Mesendoderm (in vitro differentiated cells): ENCODE results near the gene HOXA7.
A peak's percentile ranks its signal among the peaks of the same experiment; 100 is the strongest.

Experiments
- DNase-seq: peaks from one replicate; pipeline ENCODE4 v3.0.0; 2013
- H2AK5ac ChIP-seq: 2 replicates; pipeline ENCODE4 v1.6.1; 2013; ENCODE audit warnings: low read length, inconsistent platforms
- H2BK120ac ChIP-seq: 2 replicates; pipeline ENCODE4 v1.6.1; 2013; ENCODE audit warnings: low read depth, mild to moderate bottlenecking, low read length, moderate library complexity, mixed read lengths
- H2BK15ac ChIP-seq: replicated peaks from 2 replicates; pipeline ENCODE4 v1.6.1; 2013; ENCODE audit warnings: low read depth, mild to moderate bottlenecking, moderate library complexity
- H2BK5ac ChIP-seq: 2 replicates; pipeline ENCODE4 v1.6.1; 2013; ENCODE audit warnings: low read length, inconsistent platforms
- H3K18ac ChIP-seq: 2 replicates; pipeline ENCODE4 v1.6.1; 2013; ENCODE audit warnings: mild to moderate bottlenecking, low read length, mixed read lengths
- H3K23ac ChIP-seq: one replicate; pipeline ENCODE4 v1.6.1; 2013; ENCODE audit warnings: low read length
- H3K27ac ChIP-seq: 2 replicates; pipeline ENCODE4 v1.5.1; 2013; ENCODE audit warnings: low read depth, mild to moderate bottlenecking, inconsistent platforms, low read length, moderate library complexity
- H3K27me3 ChIP-seq: 2 replicates; pipeline ENCODE4 v1.6.1; 2013; ENCODE audit warnings: low read length, control low read depth, mild to moderate bottlenecking, inconsistent platforms; ENCODE audit not compliant: insufficient read depth, poor library complexity
- H3K36me3 ChIP-seq: 2 replicates; pipeline ENCODE4 v1.6.1; 2013; ENCODE audit warnings: low read length, inconsistent platforms; ENCODE audit not compliant: control insufficient read depth, insufficient read depth
- H3K4ac ChIP-seq: one replicate; pipeline ENCODE4 v1.6.1; 2013; ENCODE audit warnings: low read depth, mild to moderate bottlenecking, low read length, moderate library complexity
- H3K4me1 ChIP-seq: 2 replicates; pipeline ENCODE4 v1.6.1; 2013; ENCODE audit warnings: low read depth, low read length, inconsistent platforms; ENCODE audit not compliant: control insufficient read depth
- H3K4me2 ChIP-seq: 2 replicates; pipeline ENCODE4 v1.6.1; 2013; ENCODE audit warnings: low read length
- H3K4me3 ChIP-seq: 2 replicates; pipeline ENCODE4 v1.5.1; 2013; ENCODE audit warnings: mild to moderate bottlenecking, low read length
- H3K56ac ChIP-seq: one replicate; pipeline ENCODE4 v1.6.1; 2013; ENCODE audit warnings: low read length
- H3K79me1 ChIP-seq: 2 replicates; pipeline ENCODE4 v1.6.1; 2013; ENCODE audit warnings: low read length, inconsistent platforms
- H3K79me2 ChIP-seq: 2 replicates; pipeline ENCODE4 v1.6.1; 2013; ENCODE audit warnings: mild to moderate bottlenecking, low read length; ENCODE audit not compliant: control insufficient read depth, insufficient read depth
- H3K9ac ChIP-seq: 2 replicates; pipeline ENCODE4 v1.6.1; 2013; ENCODE audit warnings: low read length, inconsistent platforms
- H4K5ac ChIP-seq: one replicate; pipeline ENCODE4 v1.6.1; 2013; ENCODE audit warnings: low read length
- H4K8ac ChIP-seq: one replicate; pipeline ENCODE4 v1.6.1; 2013; ENCODE audit warnings: low read depth, mild to moderate bottlenecking, control low read depth, low read length, moderate library complexity
- WGBS: extraction: QIAGEN DNeasy Blood & Tissue Kit; methylation state at CpG from one replicate; pipeline ENCODE4 v1.1.7; 2013; ENCODE audit warnings: low lambda C conversion rate, missing lambda C conversion rate; ENCODE audit not compliant: insufficient coverage; ENCODE audit errors: extremely low coverage; 5-methylcytosine and 5-hydroxymethylcytosine counted together

HOXA7 gene

DNA sequence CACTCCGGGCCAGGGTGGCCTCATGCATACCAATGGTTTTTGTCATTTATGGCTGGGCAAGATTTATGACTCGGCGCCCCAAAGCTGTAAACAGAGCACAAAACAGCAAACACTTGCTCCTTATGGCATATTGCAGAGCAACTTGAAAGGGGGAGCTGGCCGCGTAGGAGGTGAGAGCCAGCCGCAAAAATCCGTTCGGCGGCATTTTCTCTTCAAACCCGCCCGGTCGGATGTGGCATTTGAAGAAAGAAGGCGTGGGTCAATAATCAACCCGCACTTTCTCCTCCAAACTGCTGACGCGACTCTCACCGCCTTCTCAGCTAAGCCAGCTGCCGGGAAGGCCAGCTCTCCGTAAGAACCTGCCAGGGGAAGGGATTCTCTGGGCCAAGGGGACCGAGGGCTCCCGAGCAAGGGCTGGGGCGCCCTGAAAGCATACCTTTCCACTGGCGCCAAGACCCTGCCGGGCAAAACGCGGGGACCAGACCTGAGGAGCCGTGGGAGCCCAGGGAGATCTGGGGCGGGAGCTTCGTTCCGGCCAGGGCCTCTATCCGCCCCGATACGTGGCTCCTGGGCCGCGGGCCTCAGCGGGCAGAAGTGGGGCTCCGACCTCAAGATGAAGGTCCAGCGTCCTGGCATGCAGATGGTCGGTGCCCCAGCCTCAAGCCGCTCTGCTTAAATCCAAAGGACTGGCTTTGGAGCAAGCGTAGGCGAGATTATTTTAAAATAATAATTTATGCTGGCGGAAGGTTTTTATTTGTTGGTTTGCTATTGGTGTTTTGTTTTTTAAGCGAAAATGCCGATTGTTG is 41.1 kb downstream of the HOXA7 start:
- H2BK15ac ChIP-seq = no peak overlapping the region
- no peak overlapping the region for H3K27ac ChIP-seq
- no peaks in the 10 kb centered on the region for H3K79me1 ChIP-seq
- peaks cover 86% of the 10 kb centered on the region for H3K27me3 ChIP-seq
- H2BK120ac ChIP-seq = no peak overlapping the region
- H3K36me3 ChIP-seq = no peaks in the 10 kb centered on the region
- H3K18ac ChIP-seq = no peak overlapping the region
- no peak overlapping the region for H3K23ac ChIP-seq
- no peak overlapping the region for H4K5ac ChIP-seq
- H3K4ac ChIP-seq = no peak overlapping the region
- H3K79me2 ChIP-seq = no peaks in the 10 kb centered on the region
- H3K4me3 ChIP-seq = no peak overlapping the region
- no peak overlapping the region for H3K56ac ChIP-seq
- peak; percentile 64 for DNase-seq
- H3K9ac ChIP-seq = no peak overlapping the region
- no peak overlapping the region for H3K4me2 ChIP-seq
- H2AK5ac ChIP-seq = no peak overlapping the region
- no peaks in the 10 kb centered on the region for H3K4me1 ChIP-seq
- no peak overlapping the region for H4K8ac ChIP-seq
- WGBS = no CpG with 5 or more reads among the region's 45 CpGs
- no peak overlapping the region for H2BK5ac ChIP-seq

DNA sequence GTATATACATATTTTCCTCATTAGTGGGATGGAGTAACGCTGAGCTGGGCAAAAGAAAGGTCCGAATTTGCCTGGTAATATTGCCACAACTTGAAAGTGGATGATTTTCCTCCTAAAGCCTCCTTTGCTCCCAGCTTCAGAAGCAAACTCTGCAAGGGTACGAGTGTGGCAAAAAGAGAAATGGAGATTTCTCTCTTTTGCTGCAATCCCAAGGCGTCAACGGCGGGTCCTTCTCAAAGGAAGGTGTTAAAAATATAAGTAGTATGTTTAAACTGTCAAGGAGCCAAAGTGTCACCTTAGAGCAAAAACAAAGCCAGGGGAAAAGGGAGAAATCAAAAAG is 41.6 kb downstream of the HOXA7 start:
- no peak overlapping the region for H3K4ac ChIP-seq
- no peak for DNase-seq
- H3K4me1 ChIP-seq = no peaks in the 10 kb centered on the region
- no peak overlapping the region for H3K4me3 ChIP-seq
- no peak overlapping the region for H3K4me2 ChIP-seq
- no CpG with 5 or more reads among the region's 6 CpGs for WGBS
- no peaks in the 10 kb centered on the region for H3K36me3 ChIP-seq
- no peak overlapping the region for H3K9ac ChIP-seq
- H4K8ac ChIP-seq = no peak overlapping the region
- no peak overlapping the region for H3K18ac ChIP-seq
- H3K23ac ChIP-seq = no peak overlapping the region
- no peak overlapping the region for H3K27ac ChIP-seq
- no peak overlapping the region for H2BK5ac ChIP-seq
- H2AK5ac ChIP-seq = no peak overlapping the region
- H2BK120ac ChIP-seq = no peak overlapping the region
- no peak overlapping the region for H2BK15ac ChIP-seq
- no peak overlapping the region for H4K5ac ChIP-seq
- no peaks in the 10 kb centered on the region for H3K79me2 ChIP-seq
- H3K79me1 ChIP-seq = no peaks in the 10 kb centered on the region
- peaks cover 88% of the 10 kb centered on the region for H3K27me3 ChIP-seq
- H3K56ac ChIP-seq = no peak overlapping the region

DNA sequence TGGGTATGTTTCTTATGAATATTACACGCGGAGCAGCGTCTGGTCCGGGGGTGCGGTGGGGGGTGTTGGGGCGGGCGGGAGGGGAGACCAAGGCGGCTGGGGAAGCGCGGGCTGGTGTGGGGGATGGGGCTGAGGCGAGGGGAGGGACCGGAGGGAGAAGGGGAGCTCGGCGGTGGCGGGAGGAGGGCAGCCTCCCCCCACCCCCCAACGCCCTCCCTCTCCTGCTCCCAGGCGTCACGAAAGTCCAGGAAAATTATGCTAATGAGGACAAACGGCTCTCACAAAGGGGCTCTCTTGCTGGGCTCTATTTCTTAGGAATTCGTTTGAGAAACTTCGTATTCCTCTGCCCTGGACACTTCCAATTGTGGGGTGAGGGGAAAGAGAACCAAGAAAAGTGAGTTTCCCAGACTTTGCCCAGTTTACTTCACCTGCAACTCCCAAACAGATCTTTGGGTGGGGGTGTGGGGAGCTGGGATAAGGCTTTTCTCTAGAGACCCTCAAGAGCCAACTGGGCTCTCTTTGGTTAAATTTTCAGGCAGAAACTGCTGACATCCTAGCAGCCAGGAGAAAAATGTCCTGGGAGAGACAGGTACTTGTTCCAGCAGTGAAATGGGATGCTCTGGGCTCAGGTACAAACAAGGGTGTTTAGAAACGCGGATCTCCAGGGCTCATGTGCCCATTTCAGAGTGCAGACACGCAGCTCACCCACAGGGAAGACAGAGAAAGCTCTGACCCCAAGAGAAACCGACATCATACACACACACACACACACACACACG is 42.3 kb downstream of the HOXA7 start:
- Histone ChIP-seq H3K79me1 (no peaks in the 10 kb centered on the region), H3K4me2 (no peak overlapping the region), H3K4me1 (no peaks in the 10 kb centered on the region), H2BK5ac (no peak overlapping the region), H3K56ac (no peak overlapping the region), H4K8ac (no peak overlapping the region), H3K79me2 (no peaks in the 10 kb centered on the region), H4K5ac (no peak overlapping the region), H3K27me3 (peaks cover 88% of the 10 kb centered on the region), H2AK5ac (no peak overlapping the region), H3K9ac (no peak overlapping the region), H3K18ac (no peak overlapping the region), H3K27ac (no peak overlapping the region), H3K4me3 (no peak overlapping the region), H3K4ac (no peak overlapping the region), H2BK120ac (no peak overlapping the region), H3K36me3 (no peaks in the 10 kb centered on the region), H3K23ac (no peak overlapping the region), H2BK15ac (no peak overlapping the region)
- no CpG with 5 or more reads among the region's 26 CpGs for WGBS
- no peak for DNase-seq

DNA sequence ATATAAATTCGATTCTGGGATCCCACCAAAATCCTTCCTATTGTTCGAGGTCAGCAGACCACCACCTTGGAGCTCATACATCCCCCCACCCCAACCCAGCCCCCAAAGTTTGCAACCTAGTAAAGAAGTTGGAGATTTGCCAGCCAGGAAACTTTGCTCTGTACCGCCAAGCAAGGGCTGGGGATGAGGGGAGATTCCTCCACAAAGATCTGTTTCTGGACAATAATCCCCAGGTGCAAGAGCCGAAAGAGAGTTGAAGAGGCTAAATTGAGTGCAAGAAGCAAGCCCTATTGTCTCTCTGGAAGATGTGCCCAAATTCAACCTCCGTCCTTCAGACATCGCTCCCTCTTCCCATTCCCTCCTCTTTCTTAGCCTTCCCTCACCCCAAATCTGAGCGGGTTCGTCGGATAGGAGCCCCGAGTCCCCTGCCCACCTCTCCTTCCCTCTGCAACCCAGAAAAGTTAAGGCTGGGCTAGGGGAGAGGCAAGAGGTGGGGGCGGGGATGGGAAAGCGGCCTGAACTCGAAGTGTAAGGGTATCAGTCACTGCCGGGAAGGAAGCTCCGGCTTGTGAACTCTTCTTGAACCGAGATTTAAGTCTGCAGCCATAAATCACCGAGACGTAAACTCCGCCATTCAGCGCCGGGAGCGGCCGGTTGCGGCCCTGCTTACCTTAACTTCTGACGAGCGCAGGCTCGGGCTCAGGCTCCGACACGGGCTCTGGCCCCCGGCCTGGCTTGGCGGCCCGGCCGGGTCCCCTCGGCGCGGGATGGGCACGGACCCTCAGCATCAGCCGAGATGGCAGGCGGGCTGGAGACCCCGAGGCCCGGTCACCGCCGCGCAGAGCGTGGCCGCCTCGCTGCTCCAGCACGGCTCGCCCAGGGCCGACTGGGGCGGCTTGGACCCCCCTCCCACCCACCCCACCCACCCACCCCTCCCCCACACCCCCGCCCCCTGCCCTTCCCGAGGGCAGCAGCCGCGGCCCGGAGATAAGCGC is 43.2 kb downstream of the HOXA7 start:
- no peak overlapping the region for H2AK5ac ChIP-seq
- no peak overlapping the region for H3K4me3 ChIP-seq
- H3K27me3 ChIP-seq = peaks cover 87% of the 10 kb centered on the region
- H3K23ac ChIP-seq = no peak overlapping the region
- no peak overlapping the region for H4K8ac ChIP-seq
- no peaks in the 10 kb centered on the region for H3K4me1 ChIP-seq
- H3K27ac ChIP-seq = no peak overlapping the region
- no peak overlapping the region for H3K18ac ChIP-seq
- peak; percentile 78 for DNase-seq
- H3K4ac ChIP-seq = no peak overlapping the region
- H2BK5ac ChIP-seq = no peak overlapping the region
- no peak overlapping the region for H2BK120ac ChIP-seq
- no peaks in the 10 kb centered on the region for H3K36me3 ChIP-seq
- no peak overlapping the region for H2BK15ac ChIP-seq
- no CpG with 5 or more reads among the region's 57 CpGs for WGBS
- no peak overlapping the region for H3K56ac ChIP-seq
- H3K79me1 ChIP-seq = no peaks in the 10 kb centered on the region
- H3K9ac ChIP-seq = no peak overlapping the region
- no peak overlapping the region for H4K5ac ChIP-seq
- no peaks in the 10 kb centered on the region for H3K79me2 ChIP-seq
- H3K4me2 ChIP-seq = peak overlapping the region; percentile 36

DNA sequence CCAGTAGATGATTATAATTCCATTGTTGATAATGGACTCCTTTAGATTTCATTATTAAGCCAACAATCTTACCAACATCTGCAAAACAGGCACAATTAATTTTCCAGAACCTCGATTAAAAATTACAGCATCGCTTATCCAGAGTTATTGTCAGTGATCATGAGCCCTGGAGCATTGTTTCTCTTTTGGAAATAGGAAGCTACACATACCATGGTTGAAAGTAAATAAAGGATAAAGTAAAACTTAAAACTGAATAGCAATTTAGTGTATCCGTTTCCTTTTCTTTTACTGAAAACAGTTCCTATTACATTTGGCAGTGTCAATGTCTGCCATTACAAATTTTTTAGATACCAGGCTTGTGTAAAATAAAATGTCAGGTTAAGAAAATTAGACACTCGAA is 44.1 kb downstream of the HOXA7 start:
- no peak overlapping the region for H3K4me3 ChIP-seq
- no peak overlapping the region for H4K8ac ChIP-seq
- H3K18ac ChIP-seq = no peak overlapping the region
- no peaks in the 10 kb centered on the region for H3K4me1 ChIP-seq
- no peak overlapping the region for H2BK5ac ChIP-seq
- DNase-seq = no peak
- H3K23ac ChIP-seq = no peak overlapping the region
- peaks cover 87% of the 10 kb centered on the region for H3K27me3 ChIP-seq
- no peak overlapping the region for H3K27ac ChIP-seq
- H3K4me2 ChIP-seq = no peak overlapping the region
- H4K5ac ChIP-seq = no peak overlapping the region
- no peak overlapping the region for H2AK5ac ChIP-seq
- H3K79me2 ChIP-seq = no peaks in the 10 kb centered on the region
- no peak overlapping the region for H3K4ac ChIP-seq
- no peak overlapping the region for H2BK120ac ChIP-seq
- no CpG with 5 or more reads among the region's 4 CpGs for WGBS
- no peaks in the 10 kb centered on the region for H3K36me3 ChIP-seq
- no peak overlapping the region for H2BK15ac ChIP-seq
- no peak overlapping the region for H3K56ac ChIP-seq
- H3K9ac ChIP-seq = no peak overlapping the region
- H3K79me1 ChIP-seq = no peaks in the 10 kb centered on the region
